GM10248 (cell line): ENCODE results near the gene LRRC8B.

Experiments used
- CTCF ChIA-PET: fragments of 300-600 bp; sonication (Branson Sonifier 250); formaldehyde crosslinking; extraction: SDS; loops from one replicate; lab custom pipeline; 2021; ENCODE audit warnings: antibody characterized with exemption; lab: Yijun Ruan, JAX
- POLR2A ChIA-PET: fragments of 350-650 bp; sonication (Branson Sonifier 250); formaldehyde crosslinking; extraction: SDS; loops from one replicate; lab custom pipeline; 2020; ENCODE audit warnings: antibody characterized with exemption; lab: Yijun Ruan, JAX
- DNase-seq: peaks from one replicate; pipeline ENCODE4 v3.0.0; 2012; ENCODE audit errors: extremely low spot score
- TF ChIP-seq, protein P1 (sequence below): IDR thresholded peaks from 2 replicates; pipeline ENCODE4 v1.5.1; 2012; ENCODE audit warnings: mild to moderate bottlenecking, low read depth; ENCODE audit errors: extremely low read depth, missing control alignments, control extremely low read depth

Gene LRRC8B

DNA sequence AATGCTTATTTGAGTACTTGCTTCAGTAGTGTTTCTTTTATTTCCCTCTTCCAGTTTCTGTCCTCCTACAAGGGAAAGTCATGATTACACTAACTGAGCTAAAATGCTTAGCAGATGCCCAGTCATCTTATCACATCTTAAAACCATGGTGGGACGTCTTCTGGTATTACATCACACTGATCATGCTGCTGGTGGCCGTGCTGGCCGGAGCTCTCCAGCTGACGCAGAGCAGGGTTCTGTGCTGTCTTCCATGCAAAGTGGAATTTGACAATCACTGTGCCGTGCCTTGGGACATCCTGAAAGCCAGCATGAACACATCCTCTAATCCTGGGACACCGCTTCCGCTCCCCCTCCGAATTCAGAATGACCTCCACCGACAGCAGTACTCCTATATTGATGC lies 57.9 kb downstream of the LRRC8B start:
- POLR2A ChIA-PET = no interaction called here
- no peak for DNase-seq
- CTCF ChIA-PET = interaction anchor here (1.0 to 5.1 kb wide), 4 partner anchors 8 to 180 kb away, joined by 3 to 18 read pairs (median 4); no protein-coding TSS in a partner anchor
- TF ChIP-seq, protein P1, sequence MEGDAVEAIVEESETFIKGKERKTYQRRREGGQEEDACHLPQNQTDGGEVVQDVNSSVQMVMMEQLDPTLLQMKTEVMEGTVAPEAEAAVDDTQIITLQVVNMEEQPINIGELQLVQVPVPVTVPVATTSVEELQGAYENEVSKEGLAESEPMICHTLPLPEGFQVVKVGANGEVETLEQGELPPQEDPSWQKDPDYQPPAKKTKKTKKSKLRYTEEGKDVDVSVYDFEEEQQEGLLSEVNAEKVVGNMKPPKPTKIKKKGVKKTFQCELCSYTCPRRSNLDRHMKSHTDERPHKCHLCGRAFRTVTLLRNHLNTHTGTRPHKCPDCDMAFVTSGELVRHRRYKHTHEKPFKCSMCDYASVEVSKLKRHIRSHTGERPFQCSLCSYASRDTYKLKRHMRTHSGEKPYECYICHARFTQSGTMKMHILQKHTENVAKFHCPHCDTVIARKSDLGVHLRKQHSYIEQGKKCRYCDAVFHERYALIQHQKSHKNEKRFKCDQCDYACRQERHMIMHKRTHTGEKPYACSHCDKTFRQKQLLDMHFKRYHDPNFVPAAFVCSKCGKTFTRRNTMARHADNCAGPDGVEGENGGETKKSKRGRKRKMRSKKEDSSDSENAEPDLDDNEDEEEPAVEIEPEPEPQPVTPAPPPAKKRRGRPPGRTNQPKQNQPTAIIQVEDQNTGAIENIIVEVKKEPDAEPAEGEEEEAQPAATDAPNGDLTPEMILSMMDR = no peak

DNA sequence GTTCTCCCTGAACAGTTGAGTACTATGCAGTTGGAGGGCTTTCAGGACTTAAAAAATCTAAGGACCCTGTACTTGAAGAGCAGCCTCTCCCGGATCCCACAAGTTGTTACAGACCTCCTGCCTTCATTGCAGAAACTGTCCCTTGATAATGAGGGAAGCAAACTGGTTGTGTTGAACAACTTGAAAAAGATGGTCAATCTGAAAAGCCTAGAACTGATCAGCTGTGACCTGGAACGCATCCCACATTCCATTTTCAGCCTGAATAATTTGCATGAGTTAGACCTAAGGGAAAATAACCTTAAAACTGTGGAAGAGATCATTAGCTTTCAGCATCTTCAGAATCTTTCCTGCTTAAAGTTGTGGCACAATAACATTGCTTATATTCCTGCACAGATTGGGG lies 59.6 kb downstream of the LRRC8B start:
- CTCF ChIA-PET = interaction anchor here (1.4 to 1.5 kb wide), 3 partner anchors 11 to 43 kb away, joined by 3 to 5 read pairs (median 3); no protein-coding TSS in a partner anchor
- POLR2A ChIA-PET = no interaction called here
- DNase-seq = no peak
- TF ChIP-seq, protein P1 = no peak

DNA sequence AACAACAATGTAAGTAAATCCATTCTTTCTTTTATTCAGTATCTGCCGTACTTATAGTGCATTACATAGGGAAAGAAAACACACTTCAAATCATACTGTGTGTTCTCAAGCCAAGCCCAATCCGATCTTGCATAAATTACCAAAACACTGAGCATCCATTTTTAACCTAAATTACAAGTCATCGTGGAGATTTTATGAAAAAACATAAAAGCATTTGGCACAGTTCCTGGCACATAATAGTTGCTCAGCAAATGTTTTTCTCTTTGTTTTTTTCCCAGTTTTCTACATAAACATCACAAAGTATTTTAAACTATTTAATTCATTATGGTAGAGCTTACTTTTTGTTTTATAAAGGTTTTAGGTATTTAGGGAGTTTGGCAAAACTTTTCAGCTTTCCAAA lies 60.2 kb downstream of the LRRC8B start:
- ChIA-PET CTCF (interaction anchor here (0.9 to 1.7 kb wide), 5 partner anchors 10 to 179 kb away, joined by 3 to 7 read pairs (median 4); no protein-coding TSS in a partner anchor), POLR2A (no interaction called here)
- DNase-seq = no peak
- TF ChIP-seq, protein P1 = no peak

DNA sequence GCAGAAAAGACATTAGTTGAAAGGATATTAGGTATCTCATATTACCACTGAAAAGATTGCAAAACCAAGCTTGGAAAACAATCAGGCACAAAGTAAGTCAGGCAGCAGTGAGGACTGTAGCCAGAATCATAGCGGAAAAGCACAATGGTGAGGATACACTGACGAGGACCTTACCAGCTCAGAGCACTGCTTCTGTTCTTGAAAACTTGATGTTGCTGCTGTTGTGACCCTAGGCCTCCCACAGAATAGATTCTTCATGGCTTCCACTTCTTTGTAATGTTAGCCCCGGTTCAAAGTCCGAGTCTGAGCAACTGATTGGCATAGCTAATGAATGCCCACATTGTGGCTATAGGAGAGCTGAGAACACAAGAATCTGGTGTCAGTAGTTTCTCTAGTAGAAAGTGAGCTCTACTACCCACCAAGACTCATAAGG lies 63.1 kb downstream of the LRRC8B start:
- TF ChIP-seq, protein P1 = no peak
- POLR2A ChIA-PET = no interaction called here
- DNase-seq = no peak
- CTCF ChIA-PET = interaction anchor here (0.7 to 1.7 kb wide), 6 partner anchors 11 to 175 kb away, joined by 3 to 5 read pairs (median 3); no protein-coding TSS in a partner anchor

DNA sequence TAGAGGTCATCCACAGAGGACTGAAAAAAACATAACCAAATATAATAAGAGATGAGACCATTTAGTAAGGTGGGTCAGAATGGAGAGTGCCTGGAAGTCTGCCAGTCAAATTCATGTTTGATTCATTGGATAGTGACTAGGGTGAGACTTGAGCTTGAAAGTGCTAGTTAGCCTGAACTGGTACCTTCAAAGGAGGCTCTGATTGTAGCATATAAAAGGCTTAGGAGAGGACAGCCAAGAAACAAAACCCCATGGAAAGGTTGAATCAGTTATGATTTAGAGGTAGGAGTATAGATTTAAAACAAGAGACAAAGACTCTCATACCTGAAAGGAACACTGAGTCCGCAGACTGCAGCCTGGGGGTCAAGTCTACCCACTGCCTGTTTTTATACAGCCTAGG lies 63.9 kb downstream of the LRRC8B start:
- DNase-seq = no peak
- CTCF ChIA-PET = interaction anchor here (1.0 to 1.7 kb wide), 3 partner anchors 10 to 13 kb away, joined by 3 to 5 read pairs (median 3); no protein-coding TSS in a partner anchor
- POLR2A ChIA-PET = no interaction called here
- TF ChIP-seq, protein P1 = no peak

DNA sequence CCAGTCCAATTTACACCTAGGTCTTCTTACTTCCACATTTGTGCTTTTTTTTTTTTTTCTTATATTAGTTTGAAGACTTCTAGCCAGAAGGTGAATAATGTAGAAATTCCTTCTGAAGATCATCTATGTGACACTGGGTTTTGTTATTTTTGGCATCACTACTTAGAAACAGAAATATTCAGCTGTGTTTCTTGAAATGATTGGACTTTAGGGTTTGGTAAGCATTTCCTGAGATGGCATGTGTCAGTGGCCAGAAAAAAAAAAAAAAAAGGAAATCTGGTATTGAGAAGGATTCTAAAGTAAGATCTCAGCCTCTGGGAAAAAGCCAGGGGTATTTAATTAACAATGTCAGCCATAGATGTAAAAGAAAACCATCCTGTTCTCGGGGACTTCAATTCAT lies 64.9 kb downstream of the LRRC8B start:
- no peak for DNase-seq
- TF ChIP-seq, protein P1 = no peak
- POLR2A ChIA-PET = interaction anchor here (0.7 kb wide), 1 partner anchor 19 kb away, joined by 3 read pairs; no protein-coding TSS in a partner anchor
- CTCF ChIA-PET = interaction anchor here (0.7 to 3.2 kb wide), 12 partner anchors 8 to 180 kb away, joined by 3 to 11 read pairs (median 4); no protein-coding TSS in a partner anchor
